GM15510 (cell line): ENCODE data around the gene NOTCH1.

Source experiments
- POLR2A ChIP-seq: IDR thresholded peaks from 3 replicates; pipeline ENCODE4 v1.6.1; 2011; ENCODE audit warnings: borderline replicate concordance; ENCODE audit not compliant: insufficient read length; ENCODE audit errors: extremely low read depth

NOTCH1 gene

GRCh38 chr9:136543830-136544547 is 1.9 kb downstream of the NOTCH1 start:
- no peak for TF ChIP-seq POLR2A

GRCh38 chr9:136543280-136543679 is 2.6 kb downstream of the NOTCH1 start:
- TF ChIP-seq POLR2A = no peak

GRCh38 chr9:136542241-136543040 is 3.4 kb downstream of the NOTCH1 start:
- no peak for TF ChIP-seq POLR2A

DNA sequence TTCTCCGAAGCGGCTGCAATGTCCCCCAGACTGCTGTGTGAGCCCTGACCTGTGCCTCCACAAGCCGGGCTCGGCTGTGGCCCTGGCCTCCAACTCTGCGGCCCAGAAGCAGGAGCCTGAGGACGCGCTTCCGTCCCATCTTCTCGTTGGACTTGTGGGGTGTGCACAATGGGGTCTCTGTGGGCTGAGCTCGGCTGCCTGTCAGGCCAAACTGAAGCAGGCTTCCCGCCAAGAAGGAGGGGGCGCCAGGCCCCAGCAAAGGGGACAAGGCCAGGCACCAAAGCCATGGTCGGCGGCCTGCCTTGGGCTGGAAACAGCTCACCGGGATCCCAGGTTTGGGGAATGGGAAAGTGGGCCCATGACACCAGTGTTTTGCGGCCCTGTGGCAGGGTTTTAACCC is 4.1 kb downstream of the NOTCH1 start:
- no peak for TF ChIP-seq POLR2A

- no peak for TF ChIP-seq POLR2A
Observed at GRCh38 chr9:136541179-136541578, 4.7 kb downstream of the NOTCH1 start.

DNA sequence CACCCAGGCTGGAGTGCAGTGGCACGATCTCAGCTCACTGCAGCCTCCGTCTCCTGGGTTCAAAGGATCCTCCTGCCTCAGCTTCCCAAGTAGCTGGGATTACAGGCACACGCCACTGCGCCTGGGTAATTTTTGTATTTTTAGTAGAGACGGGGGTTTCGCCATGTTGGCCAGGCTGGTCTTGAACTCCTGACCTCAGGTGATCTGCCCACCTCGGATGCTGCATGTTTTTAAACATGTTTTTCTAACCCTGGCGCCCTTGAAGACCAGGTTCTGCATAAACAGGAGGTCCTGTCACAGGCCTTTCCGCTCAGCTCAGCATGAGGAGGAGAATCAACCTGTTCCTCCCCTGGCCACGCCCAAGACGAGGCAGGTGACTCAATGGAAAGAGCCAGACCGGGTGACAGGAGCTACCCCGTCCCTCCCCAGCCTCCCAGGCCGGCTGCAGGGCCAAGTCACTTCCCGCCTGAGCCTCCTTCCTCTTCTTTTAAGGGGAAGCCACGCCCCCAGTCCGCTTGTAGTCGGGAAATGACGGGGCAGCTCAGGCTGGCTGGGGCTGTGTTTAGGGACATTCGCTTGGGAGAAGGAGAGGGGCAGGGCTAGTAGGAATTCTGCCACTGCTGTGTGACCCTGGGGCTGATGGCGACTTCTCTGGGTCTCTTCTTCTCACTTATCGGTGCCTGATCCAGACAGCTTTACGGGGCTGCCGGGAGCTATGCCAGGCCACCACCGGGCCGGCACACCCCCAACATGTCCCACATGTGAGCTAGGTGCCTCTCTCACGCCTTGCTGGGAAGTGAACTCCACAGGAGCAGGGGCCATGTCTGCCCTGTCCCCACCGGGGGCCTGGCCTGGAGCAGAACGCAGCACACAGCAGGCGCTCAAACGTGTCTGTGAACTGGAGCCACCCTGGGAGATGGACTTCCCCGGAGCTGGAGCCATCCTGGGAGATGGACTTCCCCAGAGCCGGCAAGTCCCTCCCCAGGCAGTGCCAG is 6.1 kb downstream of the NOTCH1 start:
- TF ChIP-seq POLR2A = peak; percentile 17

DNA sequence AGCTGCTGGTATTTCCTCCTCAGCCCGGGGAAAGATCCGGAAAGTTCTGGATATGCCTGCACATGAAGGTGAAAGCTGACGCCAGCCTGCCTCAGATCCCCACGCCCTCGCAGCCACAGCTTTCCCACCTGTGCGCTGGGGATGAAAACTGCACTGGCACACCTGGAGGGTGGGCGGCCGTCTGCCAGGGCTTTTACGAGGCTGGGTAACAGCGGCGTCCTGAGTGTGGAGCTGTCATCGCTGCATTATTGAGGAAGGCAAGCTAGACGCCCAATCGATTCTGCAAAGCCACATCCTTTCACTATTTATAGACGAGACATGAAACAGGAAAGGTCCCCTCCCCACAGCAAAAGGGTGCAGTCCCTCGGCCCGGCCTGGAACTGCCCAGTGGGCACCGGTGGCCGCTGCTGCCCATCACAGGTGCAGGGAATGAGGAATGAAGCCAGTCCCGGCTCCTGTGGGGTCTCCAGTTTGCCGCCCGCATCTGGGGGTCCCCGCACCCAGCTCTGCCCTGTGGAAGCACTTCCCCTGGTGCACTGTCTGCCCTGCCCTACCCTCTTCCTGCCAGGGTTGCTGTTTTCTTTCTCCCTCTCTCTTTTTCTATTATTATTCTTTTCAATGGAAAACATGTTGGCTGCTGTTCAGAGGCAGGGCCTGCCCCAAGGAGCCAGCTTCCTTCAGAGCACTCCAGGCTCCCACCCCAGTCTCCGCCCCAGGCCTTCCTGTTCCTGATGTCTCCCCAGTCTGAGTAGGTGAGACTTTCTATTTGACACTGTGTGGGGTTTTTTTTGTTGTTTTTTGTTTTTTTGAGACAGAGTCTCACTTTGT is 7.0 kb downstream of the NOTCH1 start:
- no peak for TF ChIP-seq POLR2A

GRCh38 chr9:136537896-136538598 is 7.8 kb downstream of the NOTCH1 start:
- TF ChIP-seq POLR2A = no peak

GRCh38 chr9:136537411-136537810 is 8.4 kb downstream of the NOTCH1 start:
- no peak for TF ChIP-seq POLR2A

DNA sequence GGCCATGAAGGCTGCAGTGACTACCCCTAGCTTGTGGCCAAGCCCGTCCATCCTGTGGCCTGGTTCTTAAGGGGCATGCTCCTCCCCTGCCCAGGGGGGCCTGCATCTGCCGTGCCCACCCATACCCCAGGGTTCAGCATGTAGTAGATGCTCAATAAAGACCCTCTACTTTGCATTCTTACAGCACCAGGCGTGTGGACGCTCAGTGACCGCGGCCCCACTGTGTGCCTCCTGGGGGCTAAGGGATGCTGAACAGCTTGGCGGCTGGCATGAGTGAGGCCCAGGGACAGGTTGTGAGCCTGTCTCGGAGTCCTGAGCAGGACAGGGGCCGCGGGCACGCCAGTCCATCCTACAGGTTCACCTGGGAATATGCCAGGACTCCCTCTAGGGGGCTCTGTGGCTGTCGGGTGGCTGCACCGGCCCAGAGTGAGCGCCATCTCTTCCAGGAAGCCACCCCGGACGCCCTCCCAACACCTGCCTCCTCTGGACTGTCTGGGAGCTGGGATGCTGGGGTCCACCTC is 9.1 kb downstream of the NOTCH1 start:
- no peak for TF ChIP-seq POLR2A

DNA sequence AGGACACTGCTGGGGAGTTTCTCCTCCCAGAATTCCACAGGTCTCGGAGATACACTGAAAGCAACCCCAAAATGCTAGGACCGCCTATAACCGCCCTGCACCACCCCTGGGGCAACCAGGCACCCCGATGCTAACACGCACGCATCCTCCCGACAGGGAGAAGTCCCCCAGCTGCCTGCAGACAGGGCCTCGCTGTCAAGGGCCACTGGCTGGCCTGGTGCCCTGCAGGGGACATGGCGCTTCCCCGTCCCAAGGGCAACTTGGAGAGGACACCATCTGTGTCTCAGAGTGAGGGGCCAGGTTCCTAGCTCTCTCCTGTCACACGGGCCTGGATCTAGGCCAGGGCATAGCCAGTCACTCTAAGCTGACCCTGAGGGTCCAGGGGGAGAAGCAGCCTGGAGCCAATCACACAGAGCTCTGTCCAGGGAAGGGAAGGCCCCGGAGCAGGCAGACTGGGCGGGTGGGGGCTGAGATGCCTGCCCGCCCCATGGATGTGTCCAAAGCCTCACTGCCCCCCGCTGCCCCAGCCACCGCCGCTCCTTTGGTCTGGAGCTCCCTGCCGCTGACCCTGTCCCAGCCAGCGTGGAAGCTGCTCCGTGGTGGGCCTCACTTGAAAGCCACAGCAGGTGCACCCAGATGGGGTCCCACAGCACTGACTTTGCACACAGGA is 9.7 kb downstream of the NOTCH1 start:
- TF ChIP-seq POLR2A = no peak

GRCh38 chr9:136535070-136535469 is 10.8 kb downstream of the NOTCH1 start:
- no peak for TF ChIP-seq POLR2A

DNA sequence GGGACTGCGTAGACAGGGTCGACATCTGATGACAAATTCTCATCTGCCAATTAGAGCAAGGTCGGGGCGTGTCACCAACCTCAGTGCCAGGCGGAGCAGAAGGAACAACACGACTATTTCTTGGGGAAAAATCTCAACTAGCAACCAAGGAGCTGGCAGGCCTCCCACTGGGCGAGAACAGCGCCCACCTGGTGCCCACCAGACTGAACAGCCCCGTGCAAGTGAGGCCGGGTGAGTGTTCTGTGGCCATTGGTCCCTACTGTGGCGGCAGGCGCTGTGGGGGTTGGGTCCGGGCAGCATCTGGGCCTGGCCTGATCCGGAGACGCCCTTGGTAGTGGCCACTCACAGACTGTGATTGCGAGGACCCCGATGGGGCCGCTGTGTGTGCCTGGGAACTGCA is 11.5 kb downstream of the NOTCH1 start:
- TF ChIP-seq POLR2A = no peak

DNA sequence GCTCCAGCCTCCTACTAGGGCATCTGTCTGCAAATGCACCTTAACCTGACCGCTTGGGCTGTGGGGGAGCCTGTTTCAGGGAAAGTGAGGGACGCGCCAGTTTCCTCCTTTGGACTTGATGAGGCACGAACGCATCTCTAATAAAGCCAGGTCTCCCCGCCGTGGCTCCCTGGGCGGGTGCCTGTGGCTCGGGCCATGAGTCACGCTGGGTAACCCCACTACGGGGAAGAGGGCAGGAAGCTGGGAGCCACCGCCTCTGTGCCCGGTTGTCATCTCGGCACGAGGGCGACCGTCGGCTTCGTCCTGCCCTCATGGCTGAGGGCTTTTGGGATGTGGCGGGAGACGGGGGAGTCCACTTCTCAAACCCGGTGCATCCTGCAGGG is 12.1 kb downstream of the NOTCH1 start:
- no peak for TF ChIP-seq POLR2A
